Dermis microvascular lymphatic vessel endothelial cell (primary cell): ENCODE measurements around the gene SPTLC3. TPM values are rescaled to one million over a fixed set of nuclear protein-coding genes. Genes with fewer than 3 reads are reported as not detected.

Source experiments
- DNase-seq, 2 donors: peaks; one replicate each; pipeline versions ENCODE4 v3.0.0 to v3.0.0-alpha.2; 2010; ENCODE audit warnings: low read depth in 2 of 2
- total RNA-seq: library from RNA; depleted of rRNA; stranded (reverse); fragments of >200 nt; gene quantifications from 2 replicates; pipeline ENCODE4 v1.2.1, GENCODE V29; 2014

SPTLC3 gene
- total RNA-seq, 1 donor from 2014 or later, result 0.13 TPM

GRCh38 chr20:13139459-13140150 lies 130.8 kb downstream of the SPTLC3 start:
- no peak for DNase-seq

- DNase-seq, result no peak
These were observed 131.4 kb downstream of the SPTLC3 start for GRCh38 chr20:13140201-13140600.

DNA sequence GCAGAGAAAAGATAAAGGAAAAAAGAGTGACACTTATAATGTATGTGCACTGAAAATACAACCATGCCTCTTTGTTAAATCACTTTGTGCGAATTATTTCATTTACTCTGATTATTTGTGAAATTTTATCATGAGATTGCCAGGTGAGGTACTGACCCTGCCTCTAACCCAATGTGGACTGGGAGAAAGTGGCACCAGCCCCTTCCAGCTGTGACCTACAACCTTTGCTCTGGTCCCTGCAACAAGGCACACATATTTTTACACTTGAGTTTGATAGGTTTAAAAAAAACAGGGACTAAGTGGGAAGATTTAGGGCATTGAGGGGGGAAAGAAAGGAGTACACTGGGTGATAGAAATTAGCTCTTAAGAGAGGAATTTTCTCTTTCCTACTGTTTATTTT lies 132.0 kb downstream of the SPTLC3 start:
- DNase-seq, result no peak

DNA sequence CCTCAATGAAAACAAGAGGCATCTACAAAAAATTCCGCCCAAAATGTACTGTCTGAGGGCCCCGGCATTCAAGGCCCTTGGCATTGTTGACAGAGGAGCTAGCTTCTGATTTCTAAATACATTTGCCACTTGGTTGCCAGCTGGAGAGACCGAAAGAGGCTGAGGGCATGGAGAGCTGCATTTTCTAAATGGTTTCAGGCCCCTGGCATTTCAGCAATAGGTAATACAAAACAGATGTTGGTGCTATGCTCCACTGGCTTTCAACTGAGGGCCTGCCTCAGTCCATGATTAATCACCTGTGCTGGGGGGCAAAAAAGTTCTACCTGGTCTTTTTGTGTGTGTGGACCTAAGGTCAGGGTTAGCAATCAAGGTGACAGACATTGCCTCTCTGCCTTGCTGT lies 132.8 kb downstream of the SPTLC3 start:
- DNase-seq, result no peak

DNA sequence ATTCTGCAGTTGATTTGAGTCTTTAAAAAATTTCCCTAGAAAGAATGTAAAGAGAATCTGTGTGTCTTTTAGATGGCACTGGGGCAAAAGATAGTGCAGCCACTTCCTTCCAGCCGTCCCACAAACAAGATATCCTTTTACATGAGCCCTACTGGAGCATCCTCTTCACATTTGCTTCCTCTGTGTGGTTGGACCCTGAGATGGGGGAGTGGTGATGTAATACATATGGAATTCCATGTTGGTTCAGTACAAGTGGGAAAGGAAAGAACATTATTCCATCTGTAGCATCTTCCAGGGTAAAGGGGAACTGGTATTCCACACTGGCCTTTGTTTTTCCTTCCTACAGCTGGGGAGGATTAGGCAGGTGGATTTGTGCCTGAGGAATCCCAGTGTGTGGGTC lies 133.4 kb downstream of the SPTLC3 start:
- DNase-seq, result no peak

DNA sequence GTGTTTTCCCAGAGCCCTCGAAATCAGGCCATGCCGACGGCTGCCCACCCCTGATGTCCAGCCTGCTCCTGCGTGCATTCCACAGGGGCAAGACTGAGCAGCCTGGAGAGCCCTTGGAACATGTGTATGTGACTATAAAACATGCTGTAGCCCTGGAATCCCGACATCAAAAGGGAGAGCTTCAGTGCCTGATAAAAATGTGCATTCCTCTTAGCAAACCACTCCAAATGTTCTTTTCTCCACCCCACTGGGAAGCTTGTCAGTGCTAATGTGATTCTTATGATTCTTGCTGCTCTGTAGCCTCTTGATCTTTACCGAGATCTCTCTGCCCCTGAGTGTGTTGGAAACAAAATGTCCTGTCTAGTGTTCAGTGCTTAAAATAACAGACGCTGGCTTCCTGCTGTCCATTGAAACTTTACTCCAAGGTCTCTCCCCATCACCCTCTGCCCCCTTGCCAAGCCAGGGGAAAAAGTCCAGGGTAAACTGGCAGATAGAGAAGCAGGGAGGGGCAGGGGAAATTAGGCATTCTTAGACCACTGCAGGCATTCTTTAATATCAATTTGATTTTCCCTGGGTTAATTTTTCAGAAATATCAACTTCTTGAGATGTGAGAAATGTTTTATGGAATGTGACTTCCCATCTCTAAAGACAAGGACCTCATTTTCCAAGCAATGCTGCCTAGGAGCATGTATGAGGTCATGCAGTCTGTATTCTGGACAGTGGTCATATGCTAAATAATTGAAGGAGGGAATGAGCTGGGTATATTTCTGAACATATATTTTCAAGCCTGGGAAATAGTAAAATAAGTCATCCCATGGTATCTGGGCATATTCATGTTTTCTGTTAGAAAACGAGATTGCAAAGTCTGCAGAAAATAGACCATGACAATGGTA lies 138.5 kb downstream of the SPTLC3 start:
- no peak for DNase-seq

DNA sequence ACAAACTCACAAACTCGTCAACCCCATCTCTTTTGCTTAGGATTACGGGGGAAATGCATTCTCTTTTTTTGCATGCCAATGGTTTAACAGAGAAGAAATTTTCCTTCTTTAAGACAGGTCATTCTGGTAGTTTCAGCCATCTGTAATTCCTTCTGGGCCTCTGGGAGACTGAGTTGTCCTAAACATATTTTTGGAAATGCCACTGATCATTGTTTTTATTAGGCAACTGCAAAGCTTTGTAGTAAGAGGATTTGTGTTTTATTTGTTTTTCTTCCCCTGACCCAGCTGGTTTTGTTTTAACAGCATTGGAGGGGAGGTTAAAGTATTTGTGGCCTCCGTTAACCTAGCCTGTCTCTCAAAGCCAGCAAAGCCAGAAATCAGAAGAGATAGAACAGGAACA lies 139.2 kb downstream of the SPTLC3 start:
- DNase-seq, result no peak

GRCh38 chr20:13148402-13148801 lies 139.6 kb downstream of the SPTLC3 start:
- DNase-seq, result no peak

GRCh38 chr20:13148961-13149360 lies 140.2 kb downstream of the SPTLC3 start:
- no peak for DNase-seq

- no peak for DNase-seq
These were observed 140.8 kb downstream of the SPTLC3 start for GRCh38 chr20:13149371-13150105.

DNA sequence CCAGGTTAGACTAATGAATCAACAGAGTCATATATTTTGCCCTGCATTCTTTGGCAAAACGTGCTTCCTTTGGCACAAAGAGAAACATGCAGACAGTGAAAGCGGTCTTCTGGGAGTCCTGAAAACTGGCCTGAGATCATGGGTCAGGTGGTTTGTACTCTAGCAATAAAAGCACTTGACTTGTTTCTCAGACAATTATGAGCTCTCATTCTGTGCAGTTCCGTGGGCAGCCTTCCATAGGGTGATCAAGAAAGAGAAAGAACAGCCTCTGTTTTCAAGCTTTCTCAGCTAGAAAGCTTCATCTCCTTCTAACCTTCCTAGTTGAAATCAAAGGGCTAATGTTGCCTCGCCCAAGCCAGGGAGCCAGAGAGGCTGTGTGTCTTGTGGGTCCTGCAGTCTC lies 149.6 kb downstream of the SPTLC3 start:
- peak in 1 of 2 donors; percentile 2 for DNase-seq

DNA sequence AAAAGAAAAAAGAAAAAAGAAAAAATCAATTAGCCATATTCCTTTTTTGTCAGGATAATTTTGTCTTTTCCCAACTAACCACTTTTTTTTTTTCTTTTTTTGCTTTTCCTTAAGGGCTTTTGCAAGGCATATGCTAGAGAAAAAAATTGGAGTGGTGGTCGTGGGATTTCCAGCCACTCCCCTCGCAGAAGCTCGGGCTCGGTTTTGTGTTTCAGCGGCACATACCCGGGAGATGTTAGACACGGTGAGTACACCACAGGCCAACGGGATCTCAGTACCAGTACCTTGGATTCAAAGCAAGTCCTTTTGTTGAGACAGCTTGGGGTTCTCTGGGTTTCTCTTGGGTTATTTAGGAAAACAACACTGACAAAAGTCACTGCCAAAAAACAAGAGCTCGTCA lies 151.1 kb downstream of the SPTLC3 start:
- no peak for DNase-seq

DNA sequence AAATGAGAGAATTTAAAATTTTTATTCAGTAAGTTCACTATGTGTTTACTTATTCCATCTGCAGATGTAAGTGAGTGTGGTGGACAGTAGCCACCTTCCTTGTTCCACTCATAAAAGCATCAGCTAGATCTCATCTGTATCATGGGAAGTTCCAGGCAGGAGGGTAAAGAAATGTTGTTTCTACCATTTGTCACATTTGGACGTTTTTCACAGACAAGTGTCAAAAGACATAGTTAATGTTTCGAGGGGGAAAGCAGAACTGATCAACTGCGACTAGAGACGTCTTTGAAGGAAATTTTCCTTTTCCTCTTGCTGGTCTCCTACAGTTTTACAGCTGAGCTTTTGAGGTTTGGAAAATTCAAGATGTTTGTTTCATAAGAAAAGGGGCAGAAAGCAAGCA lies 156.4 kb downstream of the SPTLC3 start:
- DNase-seq, result no peak

- DNase-seq, result no peak
These were observed 157.2 kb downstream of the SPTLC3 start for GRCh38 chr20:13166011-13166410.

DNA sequence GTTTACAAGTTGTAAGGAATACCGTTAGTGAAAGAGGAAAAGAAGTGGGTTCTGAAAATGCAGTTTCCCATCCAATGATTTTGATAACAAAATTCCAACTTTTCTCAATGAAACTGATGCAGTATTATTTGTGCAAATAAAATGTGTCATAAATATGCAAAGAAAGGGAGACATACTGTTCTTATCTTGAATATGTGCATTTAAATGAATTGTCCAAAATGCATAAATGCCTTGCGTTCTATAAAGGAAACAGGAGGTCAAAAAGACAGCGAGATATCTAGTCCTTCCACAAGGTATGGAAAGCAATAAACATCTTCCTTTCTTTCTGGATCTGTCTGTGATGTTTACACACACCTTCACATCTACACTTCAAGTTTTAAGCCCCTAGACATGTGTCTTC lies 157.7 kb downstream of the SPTLC3 start:
- DNase-seq, result no peak

DNA sequence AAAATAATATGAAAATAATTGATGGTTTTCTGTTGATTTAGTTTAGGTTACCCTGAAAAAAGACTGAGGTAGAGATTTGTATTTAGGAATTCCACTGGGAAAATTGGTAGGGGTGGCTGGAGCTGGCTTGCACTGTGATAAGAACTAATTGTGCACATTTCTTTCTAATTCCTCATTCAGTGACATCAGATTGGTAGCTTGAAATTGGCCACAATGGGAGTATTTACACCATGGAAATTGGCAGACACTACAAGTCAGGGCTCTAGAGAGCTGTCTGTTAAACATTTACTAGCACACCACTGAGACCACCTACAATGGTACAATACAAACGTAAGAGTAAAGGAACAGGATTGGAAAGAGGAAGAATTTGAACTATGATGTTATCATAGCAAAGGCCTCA lies 160.3 kb downstream of the SPTLC3 start:
- DNase-seq, result no peak

DNA sequence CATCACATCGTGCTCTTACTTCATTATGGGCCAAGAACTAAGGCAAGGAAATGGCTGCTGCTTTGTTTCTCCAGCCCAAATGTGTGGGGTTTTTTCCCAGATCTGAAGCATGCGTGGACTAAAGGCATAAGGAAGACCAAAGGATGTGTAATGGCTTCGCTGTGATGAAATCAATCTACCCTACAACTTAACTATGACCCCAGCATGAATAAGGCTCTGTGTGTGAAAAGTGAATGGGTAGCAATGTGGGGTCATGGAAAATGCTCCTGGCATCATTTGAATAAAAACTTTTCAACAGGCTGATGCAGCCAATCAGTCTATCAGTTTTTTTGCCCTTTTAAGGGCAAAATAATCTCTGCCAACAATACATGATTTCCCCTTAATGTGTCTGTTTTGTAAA lies 162.0 kb downstream of the SPTLC3 start:
- no peak for DNase-seq

DNA sequence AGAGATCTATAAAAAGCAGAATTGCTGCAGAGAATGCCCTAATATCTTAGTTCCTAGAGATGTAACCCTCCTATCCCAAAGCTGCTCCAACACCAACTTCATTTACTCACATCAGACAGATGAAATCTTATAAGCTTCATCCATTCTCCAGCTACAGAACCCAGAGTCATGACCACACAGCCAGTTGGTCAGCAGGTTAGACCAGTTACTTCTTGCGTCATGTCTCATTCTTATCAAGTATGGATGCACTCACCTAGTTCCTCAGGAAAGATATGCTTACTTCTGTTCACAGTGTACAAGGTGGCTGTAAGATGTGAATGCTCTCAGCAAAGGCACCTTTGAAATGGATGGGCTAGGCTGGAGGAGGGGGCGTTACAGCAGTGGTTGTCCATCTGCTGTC lies 164.4 kb downstream of the SPTLC3 start:
- no peak for DNase-seq

- DNase-seq, result no peak
These were observed 165.6 kb downstream of the SPTLC3 start for GRCh38 chr20:13174402-13174801.

GRCh38 chr20:13180986-13181889 lies 172.5 kb downstream of the SPTLC3 start:
- no peak for DNase-seq

- DNase-seq, result no peak
These were observed 174.2 kb downstream of the SPTLC3 start for GRCh38 chr20:13183005-13183404.
